ENCODE results near the gene CAMTA1. TPM values are rescaled to one million over a fixed set of nuclear protein-coding genes. Genes with fewer than 3 reads are reported as not detected.

CAMTA1 gene
- polyA plus RNA-seq, 5 donors, result 41.0 to 56.5 (median 48.5) TPM

DNA sequence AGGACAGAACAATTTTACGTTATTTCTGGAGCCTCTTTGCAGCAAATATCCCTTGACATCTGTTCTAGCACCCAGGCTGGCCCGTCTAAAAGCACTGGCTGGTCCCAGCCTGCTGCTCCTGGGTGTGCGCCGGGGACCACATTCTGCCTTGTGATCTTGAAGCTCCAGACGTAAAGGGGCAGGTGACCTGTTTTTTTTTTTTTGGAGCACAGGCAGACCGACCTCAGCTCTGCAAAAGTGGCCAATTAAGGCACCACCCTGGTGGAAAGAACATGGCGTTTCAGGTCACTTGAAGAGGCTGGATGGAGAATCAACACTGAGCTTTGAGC, 13.8 kb upstream of the CAMTA1 start:
- no peak for DNase-seq

- no peak for DNase-seq
Measured at GRCh38 chr1:6774381-6774780, 10.9 kb upstream of the CAMTA1 start.

DNA sequence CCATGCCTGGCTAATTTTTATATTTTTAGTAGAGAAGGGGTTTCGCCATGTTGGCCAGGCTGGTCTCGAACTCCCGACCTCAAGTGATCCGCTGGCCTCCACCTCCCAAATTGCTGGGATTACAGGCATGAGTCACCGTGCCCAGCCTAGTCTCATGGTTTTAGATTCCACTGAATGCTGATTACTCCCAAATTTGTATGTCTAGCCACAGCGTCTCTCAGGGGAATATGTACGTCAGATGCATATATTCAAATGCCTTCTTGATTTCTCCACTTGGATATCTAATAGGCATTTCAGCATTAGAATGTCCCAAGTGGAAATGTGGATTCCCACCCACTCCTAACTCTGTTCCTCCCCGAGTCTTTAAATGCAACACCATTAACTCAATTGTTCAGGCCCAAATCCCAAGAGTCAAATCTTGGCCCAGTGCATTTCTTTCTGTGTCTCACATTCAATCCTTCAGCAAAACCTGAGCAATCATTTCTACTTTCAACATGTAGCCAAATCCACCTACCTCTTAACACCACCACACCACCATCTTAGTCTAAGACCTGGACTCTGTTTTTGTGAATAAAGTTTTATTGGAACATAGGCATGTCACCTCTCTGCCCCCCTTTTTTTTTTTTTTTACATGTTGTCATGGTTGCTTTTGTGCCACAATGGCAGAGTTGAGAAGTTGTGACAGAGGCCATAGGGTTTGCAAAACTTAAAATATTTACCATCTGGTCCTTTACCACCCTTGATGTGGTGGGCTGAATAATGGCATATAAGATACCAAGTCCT, 9.8 kb upstream of the CAMTA1 start:
- no peak for DNase-seq

GRCh38 chr1:6776389-6776788, 8.9 kb upstream of the CAMTA1 start:
- no peak for DNase-seq

- DNase-seq, result no peak
Measured at GRCh38 chr1:6776895-6777294, 8.4 kb upstream of the CAMTA1 start.

GRCh38 chr1:6777813-6778212, 7.4 kb upstream of the CAMTA1 start:
- no peak for DNase-seq

DNA sequence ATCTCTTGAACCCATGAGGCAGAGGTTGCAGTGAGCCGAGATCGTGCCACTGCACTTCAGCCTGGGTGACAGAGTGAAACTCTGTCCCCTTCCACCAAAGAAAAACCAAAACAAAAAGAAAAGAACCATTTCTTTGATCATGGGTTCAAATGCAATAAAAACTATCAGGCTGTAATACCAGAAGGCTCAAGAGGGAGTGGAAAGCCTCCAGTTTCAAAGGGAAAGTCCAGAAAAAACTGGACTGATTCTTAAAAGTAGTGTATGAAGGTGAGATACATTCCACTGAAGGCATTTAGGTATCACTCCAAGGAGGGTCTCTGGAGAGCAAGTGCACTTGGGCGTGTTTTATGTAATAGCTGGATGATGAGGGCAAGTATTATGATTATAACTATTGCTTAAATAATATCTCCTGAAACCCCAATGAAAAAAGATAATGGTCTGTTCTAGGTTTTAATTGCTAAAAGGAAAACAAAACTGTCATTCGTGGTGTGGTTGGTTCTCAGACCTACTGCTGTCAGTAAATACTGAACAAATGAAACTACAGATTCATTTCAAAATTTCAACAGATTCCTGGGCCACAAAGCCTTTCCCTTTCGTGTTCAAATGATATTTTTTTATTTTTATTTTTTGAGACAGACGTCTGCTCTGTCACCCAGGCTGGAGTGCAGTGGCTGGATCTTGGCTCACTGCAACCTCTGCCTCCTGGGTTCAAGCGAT, 6.0 kb upstream of the CAMTA1 start:
- DNase-seq, result no peak

- no peak for DNase-seq
Measured at GRCh38 chr1:6782151-6782550, 3.1 kb upstream of the CAMTA1 start.

GRCh38 chr1:6783221-6783620, 2.0 kb upstream of the CAMTA1 start:
- no peak for DNase-seq

- DNase-seq, result no peak
Measured at GRCh38 chr1:6783936-6784559, 1.2 kb upstream of the CAMTA1 start.

GRCh38 chr1:6784560-6785317, 515 bp upstream of the CAMTA1 start:
- DNase-seq, result peak; percentile 100

DNA sequence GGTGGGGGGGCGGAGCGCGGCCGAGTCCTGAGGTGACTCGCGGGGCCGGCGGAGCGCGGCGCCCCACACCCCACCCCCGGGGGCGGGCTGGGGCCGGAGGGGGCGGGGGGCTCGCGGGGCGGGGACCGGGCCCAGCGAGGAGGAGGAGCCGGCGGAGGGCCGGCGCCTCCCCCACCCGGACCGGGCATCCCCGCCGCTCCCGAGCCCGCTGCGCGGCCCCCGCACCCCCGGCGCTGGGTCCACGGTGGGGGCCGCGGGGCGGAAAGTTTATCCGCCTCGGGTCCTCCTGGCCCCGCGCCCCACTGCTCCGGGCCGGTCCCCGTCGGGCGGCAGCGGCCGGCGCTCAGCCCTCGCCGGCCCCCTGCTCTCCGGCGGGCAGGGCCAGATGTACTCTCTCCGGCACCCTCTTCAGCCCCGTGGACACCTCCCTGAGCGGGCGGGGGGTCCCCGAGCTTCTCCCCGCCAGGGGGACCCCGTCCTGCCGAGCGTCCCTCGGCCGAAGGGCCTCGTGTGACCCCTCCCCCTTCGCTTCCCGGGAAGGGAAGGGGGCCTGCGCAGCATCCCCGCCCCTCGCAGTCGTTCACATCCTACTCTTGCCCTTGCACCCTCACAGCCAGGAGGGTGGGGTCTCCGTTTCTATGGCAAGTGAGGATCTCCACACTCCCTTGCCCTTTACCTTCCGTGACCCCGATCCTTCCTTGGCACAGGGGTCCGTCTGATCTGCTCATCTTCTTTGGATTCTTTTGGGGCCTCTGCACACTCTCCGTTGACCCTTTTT, 663 bp downstream of the CAMTA1 start:
- DNase-seq, result peak in 1 of 2 donors; percentile 28

GRCh38 chr1:6788946-6789345, 3.7 kb downstream of the CAMTA1 start:
- no peak for DNase-seq

- DNase-seq, result no peak
Measured at GRCh38 chr1:6790146-6790545, 4.9 kb downstream of the CAMTA1 start.

- DNase-seq, result no peak
Measured at GRCh38 chr1:6794164-6794563, 8.9 kb downstream of the CAMTA1 start.

- DNase-seq, result no peak
Measured at GRCh38 chr1:6795203-6795602, 9.9 kb downstream of the CAMTA1 start.

GRCh38 chr1:6795661-6796060, 10.4 kb downstream of the CAMTA1 start:
- no peak for DNase-seq

DNA sequence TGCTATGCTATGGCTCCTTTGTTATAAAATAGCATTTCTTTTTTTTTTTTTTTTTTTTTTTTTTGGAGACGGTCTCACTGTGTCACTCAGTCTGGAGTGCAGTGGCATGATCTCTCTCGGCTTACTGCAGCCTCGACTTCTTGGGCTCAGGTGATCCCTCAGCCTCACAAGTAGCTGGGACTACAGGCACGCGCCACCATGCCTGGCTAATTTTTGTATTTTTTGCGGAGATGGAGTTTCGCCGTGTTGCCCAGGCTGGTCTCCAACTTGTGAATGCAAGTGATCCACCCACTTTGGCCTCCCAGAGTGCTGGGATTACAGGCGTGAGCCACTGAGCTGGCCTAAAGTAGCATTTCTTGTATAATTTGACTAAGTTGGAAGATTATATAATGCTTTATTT, 10.8 kb downstream of the CAMTA1 start:
- DNase-seq, result no peak

DNA sequence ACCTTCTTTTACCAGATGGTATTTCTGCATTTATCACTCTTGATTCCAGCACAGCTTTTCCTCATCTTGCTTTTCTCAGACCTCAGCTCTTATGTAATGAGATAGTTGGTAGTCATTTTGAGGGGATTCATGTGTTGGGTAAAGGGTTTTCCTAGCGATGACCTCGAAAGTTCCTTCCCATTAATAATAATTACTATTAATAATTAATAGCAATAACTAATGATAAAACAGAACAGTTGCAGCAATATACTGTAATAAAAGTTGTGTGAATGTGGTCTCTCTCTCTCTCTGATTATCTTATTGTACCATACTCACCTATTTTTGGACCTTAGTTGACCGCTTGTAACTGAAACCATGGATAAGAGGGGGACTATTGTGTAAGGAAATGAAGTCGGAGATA, 14.2 kb downstream of the CAMTA1 start:
- DNase-seq, result no peak

DNA sequence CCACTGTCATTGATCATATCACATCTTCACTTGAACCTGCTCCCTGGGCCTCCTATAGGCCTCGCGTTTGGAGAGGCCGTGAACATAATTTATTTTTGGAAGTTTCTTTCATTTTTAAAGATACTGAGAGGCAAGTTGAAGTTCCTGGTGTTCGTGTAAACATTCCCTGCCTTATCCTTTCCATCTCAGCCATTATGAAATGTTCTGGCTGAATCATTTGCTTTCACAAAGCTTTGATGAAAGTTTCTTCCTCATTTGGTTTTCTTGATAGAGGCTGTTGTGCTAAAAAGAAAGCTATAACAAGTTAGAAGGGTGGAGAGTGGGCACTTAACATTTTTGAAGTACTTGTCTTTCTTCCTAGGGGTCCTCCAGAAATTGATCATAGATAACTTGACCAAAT, 15.5 kb downstream of the CAMTA1 start:
- no peak for DNase-seq

GRCh38 chr1:6801199-6801598, 15.9 kb downstream of the CAMTA1 start:
- DNase-seq, result no peak

DNA sequence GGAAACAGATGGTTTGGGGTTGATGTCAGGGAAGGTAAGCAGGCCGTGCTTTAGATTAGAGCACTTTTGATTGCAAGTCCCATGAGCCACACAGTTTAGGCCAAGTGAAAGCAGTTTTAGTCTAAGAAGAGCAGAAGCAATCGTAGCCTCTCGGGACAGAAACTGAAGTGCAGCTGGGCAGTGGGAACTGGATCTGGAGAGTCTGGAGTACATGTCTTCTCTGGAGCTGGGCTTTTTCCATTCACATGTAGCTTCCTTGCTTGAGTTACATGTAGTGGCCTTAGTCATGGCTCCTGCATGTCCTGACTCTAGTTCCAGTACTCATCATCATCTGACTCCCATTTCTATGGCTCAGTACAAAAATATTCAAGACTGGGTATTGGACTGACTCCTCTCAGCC, 16.7 kb downstream of the CAMTA1 start:
- DNase-seq, result no peak
